ENCODE measurements around the gene ECPAS.

DNA sequence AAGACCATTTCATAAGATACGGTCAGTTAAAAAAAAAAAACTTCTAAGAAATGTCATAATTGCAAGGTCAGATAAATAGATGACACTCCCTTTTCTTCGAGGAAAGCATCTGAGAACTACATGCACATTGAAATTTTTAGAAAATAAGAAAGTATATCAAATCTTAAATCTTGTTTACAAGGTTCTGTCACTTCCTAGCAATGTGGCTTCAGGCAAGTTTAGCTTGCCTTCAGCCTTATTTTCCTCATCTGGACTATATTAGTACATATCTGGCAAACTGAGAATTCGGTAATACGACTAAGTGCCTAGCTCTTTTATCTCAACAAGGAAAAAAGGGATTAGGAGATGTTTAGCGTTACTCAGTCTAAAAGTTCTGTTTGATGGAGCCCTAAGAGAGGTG, 121.7 kb downstream of the ECPAS start:
- TF ChIP-seq, protein P1, sequence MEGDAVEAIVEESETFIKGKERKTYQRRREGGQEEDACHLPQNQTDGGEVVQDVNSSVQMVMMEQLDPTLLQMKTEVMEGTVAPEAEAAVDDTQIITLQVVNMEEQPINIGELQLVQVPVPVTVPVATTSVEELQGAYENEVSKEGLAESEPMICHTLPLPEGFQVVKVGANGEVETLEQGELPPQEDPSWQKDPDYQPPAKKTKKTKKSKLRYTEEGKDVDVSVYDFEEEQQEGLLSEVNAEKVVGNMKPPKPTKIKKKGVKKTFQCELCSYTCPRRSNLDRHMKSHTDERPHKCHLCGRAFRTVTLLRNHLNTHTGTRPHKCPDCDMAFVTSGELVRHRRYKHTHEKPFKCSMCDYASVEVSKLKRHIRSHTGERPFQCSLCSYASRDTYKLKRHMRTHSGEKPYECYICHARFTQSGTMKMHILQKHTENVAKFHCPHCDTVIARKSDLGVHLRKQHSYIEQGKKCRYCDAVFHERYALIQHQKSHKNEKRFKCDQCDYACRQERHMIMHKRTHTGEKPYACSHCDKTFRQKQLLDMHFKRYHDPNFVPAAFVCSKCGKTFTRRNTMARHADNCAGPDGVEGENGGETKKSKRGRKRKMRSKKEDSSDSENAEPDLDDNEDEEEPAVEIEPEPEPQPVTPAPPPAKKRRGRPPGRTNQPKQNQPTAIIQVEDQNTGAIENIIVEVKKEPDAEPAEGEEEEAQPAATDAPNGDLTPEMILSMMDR (optimal IDR thresholded peaks at IDR 0.05 in 1 of 3, IDR thresholded peaks at IDR 0.05 in 1 of 3, conservative IDR thresholded peaks at IDR 0.05 in 1 of 3; ENCODE audit: extremely low read depth in 1 of 3, insufficient read depth in 2 of 3, low read length in 3 of 3): no peak
- TF ChIP-seq EZH2 (IDR thresholded peaks at IDR 0.05; ENCODE audit: low read length): no peak
